CD14-positive monocyte (primary cell): ENCODE data around the gene TLCD4. TPM values are rescaled to one million over a fixed set of nuclear protein-coding genes. Genes with fewer than 3 reads are reported as not detected.

Experiments
- DNase-seq, 3 donors: peaks; one replicate each; pipeline ENCODE4 v3.0.0-alpha.2; 2011 to 2022
- H2AFZ ChIP-seq: 2 replicates; pipeline ENCODE4 v1.6.0; 2012; ENCODE audit warnings: mild to moderate bottlenecking, low read depth, low read length, inconsistent platforms; ENCODE audit not compliant: insufficient read depth, poor library complexity, severe bottlenecking
- H3K27ac ChIP-seq, 2 donors: 1 replicate in 1 of 2; 2 replicates in 1 of 2; pipeline ENCODE4 v1.5.1; 2012 to 2013; ENCODE audit warnings: low read length in 2 of 2, control low read depth in 1 of 2, inconsistent platforms in 1 of 2, low read depth in 1 of 2, mild to moderate bottlenecking in 1 of 2
- H3K27me3 ChIP-seq, 2 donors: one replicate each; pipeline versions ENCODE4 v1.6.0 to v1.6.1; 2011 to 2013; ENCODE audit warnings: low read length in 2 of 2; ENCODE audit not compliant: control insufficient read depth in 2 of 2, insufficient read depth in 2 of 2
- H3K36me3 ChIP-seq, 2 donors: replicated peaks in 1 of 2; 1 replicate in 1 of 2; 2 replicates in 1 of 2; pipeline versions ENCODE4 v1.5.1 to v1.6.1; 2012 to 2013; ENCODE audit warnings: low read length in 2 of 2, control low read depth in 1 of 2, inconsistent platforms in 1 of 2, mild to moderate bottlenecking in 1 of 2; ENCODE audit not compliant: insufficient read depth in 2 of 2, control insufficient read depth in 1 of 2
- H3K4me1 ChIP-seq, 2 donors: 1 replicate in 1 of 2; 2 replicates in 1 of 2; pipeline versions ENCODE4 v1.5.1 to v1.6.1; 2012 to 2013; ENCODE audit warnings: low read length in 2 of 2, control low read depth in 1 of 2, inconsistent platforms in 1 of 2, mild to moderate bottlenecking in 1 of 2, moderate library complexity in 1 of 2; ENCODE audit not compliant: insufficient read depth in 2 of 2, control insufficient read depth in 1 of 2
- H3K4me2 ChIP-seq: replicated peaks from 2 replicates; pipeline ENCODE3; 2012; ENCODE audit warnings: low read length, moderate library complexity, mild to moderate bottlenecking; ENCODE audit not compliant: poor library complexity, severe bottlenecking; ENCODE audit errors: extremely low read depth
- H3K4me3 ChIP-seq, 3 experiments: fragments of 200-600 bp in 1 of 3; sonication (generic) in 1 of 3; replicated peaks in 1 of 3; 1 replicate in 2 of 3; 2 replicates in 1 of 3; pipeline ENCODE4 v1.5.1; 2011 to 2013; ENCODE audit warnings: low read length in 3 of 3, mild to moderate bottlenecking in 3 of 3, control low read depth in 2 of 3, low read depth in 2 of 3, inconsistent platforms in 1 of 3, moderate library complexity in 1 of 3
- H3K79me2 ChIP-seq: 2 replicates; pipeline ENCODE4 v1.6.0; 2012; ENCODE audit warnings: mild to moderate bottlenecking, control low read depth, inconsistent platforms, low read length, moderate library complexity; ENCODE audit not compliant: insufficient read depth
- H3K9ac ChIP-seq: 2 replicates; pipeline ENCODE4 v1.6.0; 2017; ENCODE audit warnings: low read length, mild to moderate bottlenecking; ENCODE audit not compliant: insufficient read depth, poor library complexity, severe bottlenecking
- H3K9me3 ChIP-seq, 2 donors: replicated peaks in 1 of 2; 1 replicate in 1 of 2; 2 replicates in 1 of 2; pipeline versions ENCODE4 v1.5.1 to v1.6.1; 2012 to 2013; ENCODE audit warnings: low read length in 2 of 2, control low read depth in 1 of 2; ENCODE audit not compliant: control insufficient read depth in 1 of 2, insufficient read depth in 1 of 2
- H4K20me1 ChIP-seq: 2 replicates; pipeline ENCODE4 v1.6.0; 2012; ENCODE audit warnings: mild to moderate bottlenecking, low read length, control low read depth, moderate library complexity; ENCODE audit not compliant: insufficient read depth
- H3K27ac Mint-ChIP-seq, 7 donors: one replicate each; pipeline ENCODE4 v1.8.0; 2020; ENCODE audit warnings: mild to moderate bottlenecking in 7 of 7, mixed read lengths in 7 of 7, moderate library complexity in 6 of 7, inconsistent platforms in 2 of 7
- H3K27me3 Mint-ChIP-seq, 3 donors: one replicate each; pipeline ENCODE4 v1.8.0; 2021 to 2022; ENCODE audit warnings: low read depth in 3 of 3, mild to moderate bottlenecking in 3 of 3, mixed read lengths in 3 of 3, moderate library complexity in 3 of 3, inconsistent platforms in 1 of 3
- H3K36me3 Mint-ChIP-seq, 2 donors: one replicate each; pipeline ENCODE4 v1.8.0; 2020; ENCODE audit warnings: mixed read lengths in 2 of 2, inconsistent platforms in 1 of 2, mild to moderate bottlenecking in 1 of 2
- H3K4me1 Mint-ChIP-seq: one replicate; pipeline ENCODE4 v1.8.0; 2020; ENCODE audit warnings: mild to moderate bottlenecking, mixed read lengths
- H3K4me3 Mint-ChIP-seq, 2 donors: one replicate each; pipeline ENCODE4 v1.8.0; 2020; ENCODE audit warnings: mild to moderate bottlenecking in 2 of 2, mixed read lengths in 2 of 2, moderate library complexity in 1 of 2
- H3K9me3 Mint-ChIP-seq, 7 donors: one replicate each; pipeline ENCODE4 v1.8.0; 2020 to 2022; ENCODE audit warnings: mixed read lengths in 7 of 7, mild to moderate bottlenecking in 6 of 7, moderate library complexity in 6 of 7, inconsistent platforms in 2 of 7
- CTCF ChIP-seq: fragments of 200-600 bp; IDR thresholded peaks from one replicate; pipeline ENCODE4 v1.8.0; 2022; ENCODE audit warnings: antibody characterized with exemption, mild to moderate bottlenecking
- WGBS: methylation state at CpG from one replicate; pipeline ENCODE4 v1.1.5; 2013; ENCODE audit warnings: missing lambda C conversion rate; ENCODE audit not compliant: insufficient coverage; 5-methylcytosine and 5-hydroxymethylcytosine counted together
- intact Hi-C, 2 donors: fragments of 100-400 bp; cut with micrococcal nuclease; formaldehyde crosslinking; loops; one replicate each; pipeline versions ENCODE4 v1.15.0 to v1.15.1; 2023
- polyA plus RNA-seq, 3 donors: library from polyadenylated mRNA; depleted of rRNA in 1 of 3; unstranded in 2 of 3; stranded (reverse) in 1 of 3; fragments of 300-500 nt in 2 of 3; fragments of >200 nt in 1 of 3; fragmentation: Illumina TruSeq in 2 of 3; gene quantifications; 1 replicate in 2 of 3; 2 replicates in 1 of 3; pipeline ENCODE4 v1.2.3, GENCODE V29; 2012 to 2021

TLCD4 gene
- polyA plus RNA-seq, 3 donors: not detected

GRCh38 chr1:95140791-95141190 lies 23.6 kb downstream of the TLCD4 start:
- no peak for TF ChIP-seq CTCF
- no peak overlapping the region for H3K9ac ChIP-seq

GRCh38 chr1:95145493-95145892 lies 28.3 kb downstream of the TLCD4 start:
- no peak overlapping the region for H3K4me3 ChIP-seq

More at GRCh38 chr1:95140791-95141190, 23.6 kb downstream of the TLCD4 start:
- Histone ChIP-seq H2AFZ (no peak overlapping the region), H3K4me2 (no peak overlapping the region), H3K79me2 (no peaks in the 10 kb centered on the region), H3K9me3 (no peaks in the 10 kb centered on the region), H3K27me3 (no peaks in the 10 kb centered on the region), H3K27ac (no peak overlapping the region), H4K20me1 (no peaks in the 10 kb centered on the region), H3K36me3 (no peaks in the 10 kb centered on the region), H3K4me3 (no peak overlapping the region), H3K4me1 (no peaks in the 10 kb centered on the region)
- Mint-ChIP-seq H3K27ac (no peak overlapping the region), H3K4me3 (no peak overlapping the region), H3K27me3 (peaks cover 2 to 4% (median 4%) of the 10 kb centered on the region in 3 donors), H3K9me3 (peaks cover 0 to 4% (median 0%) of the 10 kb centered on the region in 7 donors), H3K36me3 (no peaks in the 10 kb centered on the region), H3K4me1 (no peaks in the 10 kb centered on the region)
- intact Hi-C loops: no loop called here
- DNase-seq: no peak

More at GRCh38 chr1:95145493-95145892, 28.3 kb downstream of the TLCD4 start:
- Mint-ChIP-seq H3K9me3 (peaks cover 0 to 3% (median 0%) of the 10 kb centered on the region in 7 donors), H3K27me3 (peaks cover 0 to 2% (median 0%) of the 10 kb centered on the region in 3 donors), H3K4me3 (no peak overlapping the region), H3K4me1 (no peaks in the 10 kb centered on the region), H3K36me3 (no peaks in the 10 kb centered on the region), H3K27ac (no peak overlapping the region)
- DNase-seq: no peak
- no peaks in the 10 kb centered on the region for H3K9me3 ChIP-seq
- H3K79me2 ChIP-seq: no peaks in the 10 kb centered on the region
- no peaks in the 10 kb centered on the region for H4K20me1 ChIP-seq
- H3K27me3 ChIP-seq: no peaks in the 10 kb centered on the region
- H3K4me1 ChIP-seq: no peaks in the 10 kb centered on the region
- no peak overlapping the region for H3K9ac ChIP-seq
- WGBS: no CpG with 5 or more reads among the region's 1 CpG
- no peak overlapping the region for H2AFZ ChIP-seq
- no peak for TF ChIP-seq CTCF
- H3K36me3 ChIP-seq: no peaks in the 10 kb centered on the region
- H3K27ac ChIP-seq: no peak overlapping the region
- no peak overlapping the region for H3K4me2 ChIP-seq
- intact Hi-C loops: no loop called here
